SK-N-SH treated with all-trans-retinoic acid at 6 μM for 48 hours (cell line): Measurements from ENCODE around the gene ISLR.

Source experiments
- ATAC-seq: fragments of 200-7000 bp; cut with Tn5 transposase; 3 replicates; pipeline ENCODE4 v1.9.1; 2020; ENCODE audit warnings: mild to moderate bottlenecking, moderate library complexity
- ARNTL ChIP-seq: fragments of 450-650 bp; formaldehyde crosslinking; IDR thresholded peaks from 2 replicates; pipeline ENCODE4 v1.5.0; 2020; ENCODE audit warnings: low read depth, mild to moderate bottlenecking, moderate library complexity, borderline replicate concordance
- BACH2 ChIP-seq: fragments of 250-450 bp; sonication (Bioruptor Pico); IDR thresholded peaks from 2 replicates; pipeline ENCODE4 v1.9.0; 2021; ENCODE audit warnings: mild to moderate bottlenecking, borderline replicate concordance
- GLIS3 ChIP-seq: fragments of 250-450 bp; sonication (Bioruptor Pico); IDR thresholded peaks from 2 replicates; pipeline ENCODE4 v1.5.0; 2020; ENCODE audit warnings: mild to moderate bottlenecking, moderate library complexity
- ISL1 ChIP-seq: fragments of 250-450 bp; sonication (Bioruptor Pico); IDR thresholded peaks from 2 replicates; pipeline ENCODE4 v2.1.2; 2022; ENCODE audit warnings: mild to moderate bottlenecking, moderate library complexity
- OSR1 ChIP-seq: fragments of 250-450 bp; sonication (Bioruptor Pico); IDR thresholded peaks from 2 replicates; pipeline ENCODE4 v1.8.0; 2022; ENCODE audit warnings: moderate library complexity, mild to moderate bottlenecking, inconsistent platforms
- PATZ1 ChIP-seq: fragments of 250-450 bp; sonication (Bioruptor Pico); IDR thresholded peaks from 2 replicates; pipeline ENCODE4 v1.8.0; 2020; ENCODE audit warnings: mild to moderate bottlenecking, moderate library complexity, borderline replicate concordance
- POU6F1 ChIP-seq: fragments of 250-450 bp; sonication (Bioruptor Pico); IDR thresholded peaks from 2 replicates; pipeline ENCODE4 v1.8.0; 2021; ENCODE audit warnings: low read depth, mild to moderate bottlenecking, moderate library complexity, borderline replicate concordance
- PPARA ChIP-seq: fragments of 250-450 bp; sonication (Bioruptor Pico); IDR thresholded peaks from 2 replicates; pipeline ENCODE4 v1.5.0; 2020; ENCODE audit warnings: mild to moderate bottlenecking, borderline replicate concordance
- RARB ChIP-seq: fragments of 250-450 bp; sonication (Bioruptor Pico); IDR thresholded peaks from 2 replicates; pipeline ENCODE4 v1.8.0; 2021; ENCODE audit warnings: mild to moderate bottlenecking, moderate library complexity
- SNAI2 ChIP-seq: fragments of 250-450 bp; sonication (Bioruptor Pico); IDR thresholded peaks from 2 replicates; pipeline ENCODE4 v1.5.0; 2020; ENCODE audit warnings: mild to moderate bottlenecking, moderate library complexity
- TOX ChIP-seq: fragments of 250-450 bp; sonication (Bioruptor Pico); IDR thresholded peaks from 2 replicates; pipeline ENCODE4 v1.8.0; 2021; ENCODE audit warnings: mild to moderate bottlenecking, moderate library complexity, borderline replicate concordance
- ZC3H10 ChIP-seq: fragments of 250-450 bp; sonication (Bioruptor Pico); IDR thresholded peaks from 2 replicates; pipeline ENCODE4 v1.5.1; 2021; ENCODE audit warnings: mild to moderate bottlenecking, moderate library complexity
- ZFP30 ChIP-seq: fragments of 450-650 bp; formaldehyde crosslinking; IDR thresholded peaks from 2 replicates; pipeline ENCODE4 v1.5.0; 2022; ENCODE audit warnings: mild to moderate bottlenecking, moderate library complexity
- ZNF565 ChIP-seq: fragments of 450-650 bp; formaldehyde crosslinking; conservative IDR thresholded peaks from 2 replicates; pipeline ENCODE4 v1.5.0; 2020; ENCODE audit warnings: low read depth, mild to moderate bottlenecking, moderate library complexity
- ZNF70 ChIP-seq: fragments of 450-650 bp; formaldehyde crosslinking; IDR thresholded peaks from 2 replicates; pipeline ENCODE4 v1.5.0; 2020; ENCODE audit warnings: mild to moderate bottlenecking, moderate library complexity
- ZNF8 ChIP-seq: fragments of 450-650 bp; formaldehyde crosslinking; IDR thresholded peaks from 2 replicates; pipeline ENCODE4 v1.5.0; 2020; ENCODE audit warnings: mild to moderate bottlenecking, moderate library complexity
- TF ChIP-seq, protein P1 (sequence below): fragments of 250-450 bp; sonication (Bioruptor Pico); IDR thresholded peaks from 2 replicates; pipeline ENCODE4 v1.5.1; 2020; ENCODE audit warnings: low read depth, mild to moderate bottlenecking, moderate library complexity
- TF ChIP-seq, protein P2 (sequence below): fragments of 250-450 bp; sonication (Bioruptor Pico); IDR thresholded peaks from 2 replicates; pipeline ENCODE4 v1.5.1; 2021; ENCODE audit warnings: mild to moderate bottlenecking, moderate library complexity

Gene ISLR

DNA sequence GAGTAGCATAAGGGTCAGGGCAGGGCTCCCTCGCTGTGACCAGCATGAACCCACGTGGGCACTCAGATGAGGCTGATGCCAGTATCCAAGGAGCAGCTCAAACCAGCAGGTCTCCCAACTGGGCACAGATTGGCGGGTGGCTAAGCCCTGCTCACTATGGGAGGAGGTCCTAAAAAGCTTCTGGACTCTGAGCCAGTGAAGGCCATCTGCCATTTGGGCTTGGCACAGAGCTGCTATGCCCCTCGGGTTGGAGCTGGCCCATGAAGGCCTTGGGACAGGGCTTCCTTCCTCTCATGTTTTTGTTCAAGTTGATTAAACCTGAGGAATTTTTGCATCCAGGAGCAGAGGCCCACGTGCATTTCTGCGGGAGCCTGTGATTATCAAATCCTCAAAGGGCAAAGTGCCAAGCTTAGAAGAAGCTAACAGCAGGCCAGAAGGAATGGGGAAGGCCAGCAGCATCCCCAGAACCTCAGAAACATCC, 33.3 kb downstream of the ISLR start:
- no peak for ATAC-seq
- TF ChIP-seq TOX (CRISPR knock-in tag) = no peak
- TF ChIP-seq GLIS3 = no peak
- TF ChIP-seq ARNTL = no peak
- TF ChIP-seq ZNF8 (CRISPR knock-in tag) = no peak
- no peak for TF ChIP-seq ZNF565 (CRISPR knock-in tag)
- TF ChIP-seq, protein P1, sequence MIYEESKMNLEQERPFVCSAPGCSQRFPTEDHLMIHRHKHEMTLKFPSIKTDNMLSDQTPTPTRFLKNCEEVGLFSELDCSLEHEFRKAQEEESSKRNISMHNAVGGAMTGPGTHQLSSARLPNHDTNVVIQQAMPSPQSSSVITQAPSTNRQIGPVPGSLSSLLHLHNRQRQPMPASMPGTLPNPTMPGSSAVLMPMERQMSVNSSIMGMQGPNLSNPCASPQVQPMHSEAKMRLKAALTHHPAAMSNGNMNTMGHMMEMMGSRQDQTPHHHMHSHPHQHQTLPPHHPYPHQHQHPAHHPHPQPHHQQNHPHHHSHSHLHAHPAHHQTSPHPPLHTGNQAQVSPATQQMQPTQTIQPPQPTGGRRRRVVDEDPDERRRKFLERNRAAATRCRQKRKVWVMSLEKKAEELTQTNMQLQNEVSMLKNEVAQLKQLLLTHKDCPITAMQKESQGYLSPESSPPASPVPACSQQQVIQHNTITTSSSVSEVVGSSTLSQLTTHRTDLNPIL (CRISPR knock-in tag) = no peak
- no peak for TF ChIP-seq ISL1 (CRISPR knock-in tag)
- no peak for TF ChIP-seq SNAI2 (CRISPR knock-in tag)
- no peak for TF ChIP-seq RARB (CRISPR knock-in tag)
- TF ChIP-seq ZNF70 (CRISPR knock-in tag) = no peak

DNA sequence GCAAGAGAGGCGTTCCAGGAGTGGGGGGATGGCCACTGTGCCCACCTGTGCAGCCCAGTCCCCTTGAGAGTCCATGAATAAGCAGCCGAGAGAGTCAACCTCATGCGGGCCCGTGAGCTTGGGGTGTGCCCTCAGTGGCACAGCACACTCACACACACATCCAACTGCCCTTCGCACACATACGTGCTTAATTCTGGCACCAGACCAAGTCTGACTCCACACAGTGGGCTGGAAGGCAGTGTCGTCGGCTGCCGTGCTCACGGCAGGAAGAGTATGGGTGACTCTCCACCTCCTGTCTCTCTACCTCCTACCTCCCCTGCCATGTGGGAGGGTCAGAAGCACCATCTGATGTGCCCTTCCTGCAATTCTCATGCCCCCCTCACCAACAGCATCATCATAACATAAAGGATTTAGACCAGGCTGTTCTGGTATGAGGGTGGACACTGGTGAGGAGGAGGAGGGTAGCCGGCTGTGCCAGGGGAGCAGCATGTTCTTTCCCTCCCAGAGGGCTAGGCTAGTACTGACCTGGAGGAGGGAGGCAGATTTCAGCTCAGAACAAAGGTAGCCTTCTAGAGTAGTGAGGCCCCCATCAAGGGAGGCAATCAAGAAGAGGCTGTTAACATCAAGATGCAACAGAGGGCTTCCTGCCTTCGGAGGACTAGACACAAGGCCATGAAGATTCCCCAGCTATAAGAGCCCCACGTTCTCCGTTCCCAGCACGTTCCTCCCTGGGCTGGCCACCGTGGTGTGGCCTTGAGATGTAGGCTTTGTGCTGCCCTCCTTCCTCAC, 34.3 kb downstream of the ISLR start:
- ATAC-seq = no peak
- no peak for TF ChIP-seq PPARA (CRISPR knock-in tag)

DNA sequence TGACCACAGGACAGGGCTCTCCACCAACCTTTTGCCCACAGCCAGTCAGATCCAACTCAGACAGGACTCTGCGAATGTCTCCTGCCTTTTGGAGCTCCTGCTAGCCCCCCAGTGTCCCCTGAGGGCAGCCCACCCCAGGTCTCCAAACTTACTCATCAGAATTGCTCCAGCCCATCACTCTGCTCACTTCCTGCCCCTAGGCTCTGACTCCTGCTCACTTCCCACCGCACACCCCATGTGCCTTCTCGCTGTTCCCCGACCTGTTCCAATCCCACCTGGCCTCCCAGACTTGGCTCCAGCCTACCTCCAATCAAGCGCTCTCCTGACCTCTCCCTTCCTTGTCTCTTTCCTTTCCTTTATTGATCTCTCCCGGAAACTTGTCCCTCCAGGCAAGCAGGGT, 35.0 kb downstream of the ISLR start:
- ATAC-seq = no peak
- TF ChIP-seq ZFP30 (CRISPR knock-in tag) (no peak), SNAI2 (CRISPR knock-in tag) (no peak), PATZ1 (CRISPR knock-in tag) (no peak), OSR1 (CRISPR knock-in tag) (no peak), ZC3H10 (no peak), BACH2 (CRISPR knock-in tag) (no peak), TOX (CRISPR knock-in tag) (no peak)
- TF ChIP-seq, protein P1 (CRISPR knock-in tag) = no peak

DNA sequence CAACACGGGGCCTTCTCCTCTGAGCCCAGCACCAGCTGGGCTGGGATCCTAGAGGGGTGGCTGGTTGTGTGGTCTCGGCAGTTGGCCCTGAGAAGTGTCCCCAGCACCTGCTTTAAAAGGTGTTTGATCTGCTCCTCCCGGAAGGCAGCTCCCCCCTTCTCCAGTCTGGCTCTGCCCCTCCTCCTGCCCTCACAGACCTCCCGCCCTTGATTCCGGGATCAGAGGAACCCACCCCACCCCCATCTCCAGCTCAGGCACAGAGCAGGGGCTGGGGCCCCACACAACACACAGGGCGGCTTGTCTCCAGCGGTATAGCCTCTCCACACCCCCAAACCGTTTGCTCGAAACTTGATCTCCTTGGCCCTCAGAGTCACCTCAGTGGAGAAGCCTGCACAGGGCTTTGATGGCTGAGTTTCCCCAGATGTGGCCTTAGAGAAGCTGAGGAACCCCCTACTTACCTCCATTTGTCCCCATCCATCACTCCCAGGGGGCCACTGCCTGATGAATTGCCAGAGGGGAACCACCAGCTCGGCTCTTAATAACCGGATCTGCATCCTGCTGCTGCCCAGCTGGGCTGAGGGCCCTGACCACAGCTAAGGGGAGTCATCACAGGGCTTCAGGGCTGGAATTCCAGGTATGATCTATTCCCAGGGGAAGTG, 35.5 kb downstream of the ISLR start:
- TF ChIP-seq ZC3H10 (no peak), POU6F1 (CRISPR knock-in tag) (no peak), ISL1 (CRISPR knock-in tag) (no peak), SNAI2 (CRISPR knock-in tag) (no peak)
- TF ChIP-seq, protein P2, sequence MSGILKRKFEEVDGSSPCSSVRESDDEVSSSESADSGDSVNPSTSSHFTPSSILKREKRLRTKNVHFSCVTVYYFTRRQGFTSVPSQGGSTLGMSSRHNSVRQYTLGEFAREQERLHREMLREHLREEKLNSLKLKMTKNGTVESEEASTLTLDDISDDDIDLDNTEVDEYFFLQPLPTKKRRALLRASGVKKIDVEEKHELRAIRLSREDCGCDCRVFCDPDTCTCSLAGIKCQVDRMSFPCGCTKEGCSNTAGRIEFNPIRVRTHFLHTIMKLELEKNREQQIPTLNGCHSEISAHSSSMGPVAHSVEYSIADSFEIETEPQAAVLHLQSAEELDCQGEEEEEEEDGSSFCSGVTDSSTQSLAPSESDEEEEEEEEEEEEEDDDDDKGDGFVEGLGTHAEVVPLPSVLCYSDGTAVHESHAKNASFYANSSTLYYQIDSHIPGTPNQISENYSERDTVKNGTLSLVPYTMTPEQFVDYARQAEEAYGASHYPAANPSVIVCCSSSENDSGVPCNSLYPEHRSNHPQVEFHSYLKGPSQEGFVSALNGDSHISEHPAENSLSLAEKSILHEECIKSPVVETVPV (CRISPR knock-in tag) = no peak
- peak; percentile 67 for ATAC-seq
